Activated B cell treated with CpG ODN at 0.5 μM for 24 hours (primary cell): ENCODE results near the gene ZC3H12D. TPM values are rescaled to one million over a fixed set of nuclear protein-coding genes. Genes with fewer than 3 reads are reported as not detected.

ENCODE experiments used
- ATAC-seq: fragments of 200-7000 bp; cut with Tn5 transposase; one replicate; pipeline ENCODE4 v1.10.0; 2021; ENCODE audit warnings: low read depth, mild to moderate bottlenecking, moderate library complexity
- CTCF ChIA-PET: fragments of 350-600 bp; sonication (Branson Sonifier 250); formaldehyde crosslinking; loops from one replicate; lab custom pipeline; 2021; ENCODE audit warnings: antibody characterized with exemption; lab: Charles Lee
- POLR2A ChIA-PET: fragments of 350-600 bp; sonication (Branson Sonifier 250); formaldehyde crosslinking; loops from one replicate; lab custom pipeline; 2021; ENCODE audit warnings: antibody characterized with exemption; lab: Charles Lee
- DNase-seq: peaks from one replicate; pipeline ENCODE4 v3.0.0; 2022
- H3K27ac Mint-ChIP-seq: one replicate; pipeline ENCODE4 v1.8.0; 2020; ENCODE audit warnings: mixed read lengths
- H3K27me3 Mint-ChIP-seq: one replicate; pipeline ENCODE4 v1.8.0; 2021; ENCODE audit warnings: mixed read lengths
- H3K36me3 Mint-ChIP-seq: one replicate; pipeline ENCODE4 v1.8.0; 2021; ENCODE audit warnings: low read depth, mixed read lengths
- H3K4me1 Mint-ChIP-seq: one replicate; pipeline ENCODE4 v1.8.0; 2021; ENCODE audit warnings: mixed read lengths
- H3K4me3 Mint-ChIP-seq: one replicate; pipeline ENCODE4 v1.8.0; 2020; ENCODE audit warnings: mild to moderate bottlenecking, mixed read lengths
- H3K9me3 Mint-ChIP-seq: one replicate; pipeline ENCODE4 v1.8.0; 2020; ENCODE audit warnings: mixed read lengths
- CTCF ChIP-seq: fragments of 200-600 bp; IDR thresholded peaks from one replicate; pipeline ENCODE4 v1.8.0; 2022; ENCODE audit warnings: antibody characterized with exemption, mild to moderate bottlenecking
- intact Hi-C: fragments of 100-400 bp; cut with micrococcal nuclease; formaldehyde crosslinking; loops from one replicate; pipeline ENCODE4 v1.15.1; 2024
- total RNA-seq: library from RNA; stranded (reverse); gene quantifications from 2 replicates; pipeline ENCODE4 v1.2.3, GENCODE V29; 2022

Gene ZC3H12D
- total RNA-seq, 1 donor from 2014 or later = 225 TPM

GRCh38 chr6:149433881-149434280, 50.9 kb downstream of the ZC3H12D start:
- H3K36me3 Mint-ChIP-seq = no peaks in the 10 kb centered on the region
- H3K9me3 Mint-ChIP-seq = no peaks in the 10 kb centered on the region
- H3K27me3 Mint-ChIP-seq = no peaks in the 10 kb centered on the region
- no peak for DNase-seq
- ChIA-PET CTCF (interaction anchor here (0.8 to 5.7 kb wide), 8 partner anchors 83 to 408 kb away, joined by 3 to 96 read pairs (median 36); no protein-coding TSS in a partner anchor), POLR2A (interaction anchor here (0.6 to 0.7 kb wide), 2 partner anchors 12 to 328 kb away, joined by 3 to 10 read pairs; no protein-coding TSS in a partner anchor)
- no peak for ATAC-seq
- H3K4me3 Mint-ChIP-seq = no peak overlapping the region
- intact Hi-C loops = loop anchor here (2.0 to 5.0 kb wide), 3 partner anchors 115 to 877 kb away; no protein-coding TSS in a partner anchor
- TF ChIP-seq CTCF = no peak
- peaks cover 14% of the 10 kb centered on the region for H3K4me1 Mint-ChIP-seq
- no peak overlapping the region for H3K27ac Mint-ChIP-seq

GRCh38 chr6:149433405-149433804, 51.4 kb downstream of the ZC3H12D start:
- no peak overlapping the region for H3K27ac Mint-ChIP-seq
- H3K4me3 Mint-ChIP-seq = no peak overlapping the region
- peaks cover 11% of the 10 kb centered on the region for H3K4me1 Mint-ChIP-seq
- no peaks in the 10 kb centered on the region for H3K9me3 Mint-ChIP-seq
- no peak for TF ChIP-seq CTCF
- DNase-seq = no peak
- H3K27me3 Mint-ChIP-seq = no peaks in the 10 kb centered on the region
- CTCF ChIA-PET = interaction anchor here (0.8 to 5.7 kb wide), 8 partner anchors 54 to 407 kb away, joined by 3 to 96 read pairs (median 36); no protein-coding TSS in a partner anchor
- no peaks in the 10 kb centered on the region for H3K36me3 Mint-ChIP-seq
- intact Hi-C loops = loop anchor here (2.0 to 5.0 kb wide), 3 partner anchors 115 to 876 kb away; no protein-coding TSS in a partner anchor
- POLR2A ChIA-PET = interaction anchor here (0.6 to 0.7 kb wide), 2 partner anchors 13 to 328 kb away, joined by 3 to 10 read pairs; no protein-coding TSS in a partner anchor
- ATAC-seq = no peak

GRCh38 chr6:149431905-149432775, 52.7 kb downstream of the ZC3H12D start:
- POLR2A ChIA-PET = interaction anchor here (0.7 to 1.5 kb wide), 7 partner anchors 66 to 405 kb away, joined by 3 to 4 read pairs (median 4); partner anchors contain the start of gene TAB2
- Mint-ChIP-seq H3K27ac (no peak overlapping the region), H3K4me3 (peak overlapping the region; percentile 44), H3K27me3 (no peaks in the 10 kb centered on the region), H3K9me3 (no peaks in the 10 kb centered on the region), H3K36me3 (no peaks in the 10 kb centered on the region), H3K4me1 (peaks cover 4% of the 10 kb centered on the region)
- intact Hi-C loops = loop anchor here (1.0 to 5.0 kb wide), 7 partner anchors 85 to 875 kb away; no protein-coding TSS in a partner anchor
- TF ChIP-seq CTCF = no peak
- peak; percentile 96 for ATAC-seq
- peak; percentile 77 for DNase-seq
- CTCF ChIA-PET = interaction anchor here (0.5 to 5.7 kb wide), 72 partner anchors 9 to 855 kb away, joined by 3 to 96 read pairs (median 4); partner anchors contain the start of gene ZC3H12D

GRCh38 chr6:149429427-149430360, 55.1 kb downstream of the ZC3H12D start:
- Mint-ChIP-seq H3K36me3 (no peaks in the 10 kb centered on the region), H3K4me1 (peaks cover 4% of the 10 kb centered on the region), H3K27ac (no peak overlapping the region), H3K9me3 (no peaks in the 10 kb centered on the region), H3K27me3 (no peaks in the 10 kb centered on the region), H3K4me3 (no peak overlapping the region)
- no peak for TF ChIP-seq CTCF
- CTCF ChIA-PET = interaction anchor here (0.9 to 5.7 kb wide), 5 partner anchors 240 to 404 kb away, joined by 3 to 96 read pairs (median 3); no protein-coding TSS in a partner anchor
- DNase-seq (no peak), ATAC-seq (no peak)
- intact Hi-C loops = loop anchor here (5.0 kb wide), 2 partner anchors 852 to 872 kb away; no protein-coding TSS in a partner anchor
- POLR2A ChIA-PET = interaction anchor here (0.6 kb wide), 1 partner anchor 135 kb away, joined by 4 read pairs; no protein-coding TSS in a partner anchor
